T47D (cell line): Measurements from ENCODE around the gene ARHGAP18.

Experiments
- DNase-seq, 2 experiments: peaks; one replicate each; pipeline versions ENCODE4 v3.0.0 to v3.0.0-alpha.2; 2011 to 2012; ENCODE audit warnings: low read depth in 1 of 2, low spot score in 1 of 2
- JUND ChIP-seq: IDR thresholded peaks from 2 replicates; pipeline ENCODE4 v1.6.1; 2012; ENCODE audit warnings: low read depth
- in situ Hi-C: cut with HindIII; loops from 2 replicates; pipeline ENCODE4 v1.10.0; 2016; ENCODE audit warnings: low sequenced_read_pairs, low pct_unique_long_range_greater_than_20kb

The ARHGAP18 gene

GRCh38 chr6:129709769-129710449 lies at the start of gene ARHGAP18:
ARHGAP18 (minus strand) TSS chr6:129710177; CDS start chr6:129710136, 41 bp downstream.
- in situ Hi-C loops = no loop called here
- no peak for TF ChIP-seq JUND
- DNase-seq = peak; percentile 26 to 95

GRCh38 chr6:129755787-129756186 lies 45.8 kb upstream of the ARHGAP18 start:
- no peak for DNase-seq
- TF ChIP-seq JUND = no peak
- in situ Hi-C loops = no loop called here

- in situ Hi-C loops = no loop called here
- no peak for DNase-seq
- TF ChIP-seq JUND = no peak
Observed at GRCh38 chr6:129754750-129755149, 44.8 kb upstream of the ARHGAP18 start.

GRCh38 chr6:129753422-129753821 lies 43.4 kb upstream of the ARHGAP18 start:
- no peak for DNase-seq
- TF ChIP-seq JUND = no peak
- in situ Hi-C loops = no loop called here

GRCh38 chr6:129751384-129751783 lies 41.4 kb upstream of the ARHGAP18 start:
- no peak for DNase-seq
- no peak for TF ChIP-seq JUND
- in situ Hi-C loops = no loop called here

GRCh38 chr6:129750360-129750759 lies 40.4 kb upstream of the ARHGAP18 start:
- TF ChIP-seq JUND = no peak
- in situ Hi-C loops = no loop called here
- DNase-seq = no peak

GRCh38 chr6:129749749-129750120 lies 39.8 kb upstream of the ARHGAP18 start:
- DNase-seq = no peak
- in situ Hi-C loops = no loop called here
- no peak for TF ChIP-seq JUND

- no peak for TF ChIP-seq JUND
- no peak for DNase-seq
- in situ Hi-C loops = no loop called here
Observed at GRCh38 chr6:129748901-129749748, 39.1 kb upstream of the ARHGAP18 start.

- DNase-seq = peak in 1 of 2 experiments; percentile 66
- in situ Hi-C loops = no loop called here
- no peak for TF ChIP-seq JUND
Observed at GRCh38 chr6:129748212-129748900, 38.4 kb upstream of the ARHGAP18 start.

GRCh38 chr6:129747588-129748112 lies 37.7 kb upstream of the ARHGAP18 start:
- DNase-seq = no peak
- no peak for TF ChIP-seq JUND
- in situ Hi-C loops = no loop called here

- no peak for TF ChIP-seq JUND
- in situ Hi-C loops = no loop called here
- DNase-seq = no peak
Observed at GRCh38 chr6:129744880-129745237, 34.9 kb upstream of the ARHGAP18 start.

- no peak for DNase-seq
- no peak for TF ChIP-seq JUND
- in situ Hi-C loops = no loop called here
Observed at GRCh38 chr6:129744201-129744879, 34.4 kb upstream of the ARHGAP18 start.

- in situ Hi-C loops = no loop called here
- no peak for DNase-seq
- no peak for TF ChIP-seq JUND
Observed at GRCh38 chr6:129740013-129740412, 30.0 kb upstream of the ARHGAP18 start.
